Measurements from ENCODE around the gene PHLDA2. TPM values are rescaled to one million over a fixed set of nuclear protein-coding genes. Genes with fewer than 3 reads are reported as not detected.
"Not testable (repeated sequence)": the region's sequence is repeated elsewhere in the genome, so short reads cannot be mapped to it uniquely, and the experiment has no call there.

Gene PHLDA2
- total and polyA plus RNA-seq, 2 donors (not counting 3 experiments of a cell fraction or from before 2014, with no cell fraction given), result 38.5 to 44.5 TPM

- POLR2A ChIA-PET, result no interaction called here
- intact Hi-C loops (cut with micrococcal nuclease) (no loop called here), dilution Hi-C loops (cut with MboI; ENCODE audit: extremely low pct_ligation_motif_present, low sequenced_read_pairs) (no loop called here)
- H3K27me3 ChIP-seq (ENCODE audit: control insufficient read depth in 2 of 2, insufficient read depth in 2 of 2, low read length in 2 of 2), result peaks cover 8 to 10% of the 10 kb centered on the region in 2 experiments
- no peak overlapping the region for H3K4me3 ChIP-seq (replicated peaks in 1 of 3; ENCODE audit: insufficient read depth in 1 of 3, low read depth in 1 of 3, low read length in 3 of 3)
- CTCF ChIA-PET, result interaction anchor here (0.7 kb wide), 1 partner anchor 375 kb away, joined by 3 read pairs; no protein-coding TSS in a partner anchor
- no peaks in the 10 kb centered on the region for H4K20me1 ChIP-seq (replicated peaks; ENCODE audit: control insufficient read depth, extremely low read depth, insufficient read depth, low read length)
- H3K79me2 ChIP-seq (ENCODE audit: control insufficient read depth, insufficient read depth, low read length), result no peaks in the 10 kb centered on the region
- H3K4me1 ChIP-seq (ENCODE audit: control insufficient read depth, extremely low read depth, insufficient read depth, low read length), result no peaks in the 10 kb centered on the region
- H2AFZ ChIP-seq (ENCODE audit: low read depth, low read length), result no peak overlapping the region
- no peak for FAIRE-seq
- H3K9ac ChIP-seq (replicated peaks; ENCODE audit: extremely low read depth, insufficient read depth, low read length), result no peak overlapping the region
- TF ChIP-seq FOS (IDR thresholded peaks at IDR 0.05; ENCODE audit: borderline replicate concordance, insufficient read depth, low read length), result no peak
- TF ChIP-seq POLR2AphosphoS5 (IDR thresholded peaks at IDR 0.05; ENCODE audit: insufficient read depth, low read depth, low read length), result no peak
- no peak for TF ChIP-seq POLR2A (IDR thresholded peaks at IDR 0.05; ENCODE audit: low read depth, low read length)
- no peak for TF ChIP-seq MYC (IDR thresholded peaks at IDR 0.05; ENCODE audit: low read depth, low read length)
- TF ChIP-seq MAX (IDR thresholded peaks at IDR 0.05; ENCODE audit: insufficient read depth, insufficient read length), result no peak
- TF ChIP-seq GATA2 (IDR thresholded peaks at IDR 0.05; ENCODE audit: insufficient read depth, insufficient read length, low read depth, low read length), result no peak
- no peak for TF ChIP-seq CTCF (IDR thresholded peaks at IDR 0.05; ENCODE audit: extremely low read depth in 1 of 2, insufficient read depth in 1 of 2, low read depth in 1 of 2, low read length in 2 of 2)
- TF ChIP-seq EZH2 (IDR thresholded peaks at IDR 0.05; ENCODE audit: borderline replicate concordance, low read depth, low read length, severe bottlenecking), result no peak
- no peak for TF ChIP-seq JUN (IDR thresholded peaks at IDR 0.05; ENCODE audit: borderline replicate concordance, insufficient read depth, insufficient read length, low read depth)
- no peak for DNase-seq (ENCODE audit: low read depth, low spot score)
- no TSS peak for BruUV-seq (replicated peaks)
- no peak overlapping the region for H3K4me2 ChIP-seq (ENCODE audit: insufficient read depth, low read length)
- H3K36me3 ChIP-seq (ENCODE audit: control insufficient read depth in 2 of 2, extremely low read depth in 1 of 2, insufficient read depth in 2 of 2, low read length in 2 of 2), result no peaks in the 10 kb centered on the region
- no peaks in the 10 kb centered on the region for H3K9me3 ChIP-seq (replicated peaks; ENCODE audit: control insufficient read depth, insufficient read depth, low read length)
- H3K9me1 ChIP-seq (replicated peaks; ENCODE audit: control insufficient read depth, extremely low read depth, insufficient read depth, low read length), result no peaks in the 10 kb centered on the region
- H3K27ac ChIP-seq (ENCODE audit: insufficient read depth, low read depth, low read length), result no peak overlapping the region
Measured at GRCh38 chr11:2908130-2908529, 21.1 kb downstream of the PHLDA2 start.

GRCh38 chr11:2905299-2905698, 23.9 kb downstream of the PHLDA2 start:
- H3K27me3 ChIP-seq (ENCODE audit: control insufficient read depth in 2 of 2, insufficient read depth in 2 of 2, low read length in 2 of 2), result peaks cover 10% of the 10 kb centered on the region in 2 experiments
- H3K9ac ChIP-seq (replicated peaks; ENCODE audit: extremely low read depth, insufficient read depth, low read length); DNase-seq (ENCODE audit: low read depth, low spot score); H3K79me2 ChIP-seq (ENCODE audit: control insufficient read depth, insufficient read depth, low read length); H3K4me1 ChIP-seq (ENCODE audit: control insufficient read depth, extremely low read depth, insufficient read depth, low read length); H2AFZ ChIP-seq (ENCODE audit: low read depth, low read length); H3K9me3 ChIP-seq (replicated peaks; ENCODE audit: control insufficient read depth, insufficient read depth, low read length); H3K4me2 ChIP-seq (ENCODE audit: insufficient read depth, low read length); H3K4me3 ChIP-seq (replicated peaks in 1 of 3; ENCODE audit: insufficient read depth in 1 of 3, low read depth in 1 of 3, low read length in 3 of 3); H3K36me3 ChIP-seq (ENCODE audit: control insufficient read depth in 2 of 2, extremely low read depth in 1 of 2, insufficient read depth in 2 of 2, low read length in 2 of 2); BruUV-seq (replicated peaks); H3K9me1 ChIP-seq (replicated peaks; ENCODE audit: control insufficient read depth, extremely low read depth, insufficient read depth, low read length); POLR2A ChIA-PET; intact Hi-C loops (cut with micrococcal nuclease); H3K27ac ChIP-seq (ENCODE audit: insufficient read depth, low read depth, low read length); FAIRE-seq; dilution Hi-C loops (cut with MboI; ENCODE audit: extremely low pct_ligation_motif_present, low sequenced_read_pairs); H4K20me1 ChIP-seq (replicated peaks; ENCODE audit: control insufficient read depth, extremely low read depth, insufficient read depth, low read length): not testable (repeated sequence)
- CTCF ChIA-PET, result interaction anchor here (1.3 kb wide), 1 partner anchor 17 kb away, joined by 3 read pairs; no protein-coding TSS in a partner anchor

Measured in endothelial cell of umbilical vein (primary cell).